Stimulated activated naive CD8-positive, alpha-beta T cell treated with anti-CD3 and anti-CD28 coated beads, Interleukin-15, Interleukin-2, amounts not matched to agents 100 ng/mL and 50 ng/mL, for 24 hours (primary cell): ENCODE measurements around the gene STK25.

Experiments used
- H3K27ac Mint-ChIP-seq: one replicate; pipeline ENCODE4 v1.8.0; 2021; ENCODE audit warnings: mild to moderate bottlenecking, mixed read lengths
- H3K27me3 Mint-ChIP-seq: one replicate; pipeline ENCODE4 v1.8.0; 2021; ENCODE audit warnings: mixed read lengths
- H3K36me3 Mint-ChIP-seq: one replicate; pipeline ENCODE4 v1.8.0; 2021; ENCODE audit warnings: low read depth, mixed read lengths
- H3K4me1 Mint-ChIP-seq: one replicate; pipeline ENCODE4 v1.8.0; 2021; ENCODE audit warnings: low read depth, mixed read lengths
- H3K4me3 Mint-ChIP-seq: one replicate; pipeline ENCODE4 v1.8.0; 2021; ENCODE audit warnings: mild to moderate bottlenecking, mixed read lengths
- H3K9me3 Mint-ChIP-seq: one replicate; pipeline ENCODE4 v1.8.0; 2021; ENCODE audit warnings: mixed read lengths

Gene STK25

GRCh38 chr2:241496003-241496707 is 12.2 kb downstream of the STK25 start:
- H3K36me3 Mint-ChIP-seq, result peaks cover 12% of the 10 kb centered on the region

GRCh38 chr2:241495172-241496002 is 13.0 kb downstream of the STK25 start:
- Mint-ChIP-seq H3K9me3 (no peaks in the 10 kb centered on the region), H3K4me3 (no peak overlapping the region), H3K4me1 (no peaks in the 10 kb centered on the region), H3K27me3 (no peaks in the 10 kb centered on the region), H3K36me3 (peaks cover 12% of the 10 kb centered on the region), H3K27ac (no peak overlapping the region)

More at GRCh38 chr2:241496003-241496707, 12.2 kb downstream of the STK25 start:
- no peaks in the 10 kb centered on the region for H3K4me1 Mint-ChIP-seq
- H3K27me3 Mint-ChIP-seq, result no peaks in the 10 kb centered on the region
- no peak overlapping the region for H3K4me3 Mint-ChIP-seq
- no peaks in the 10 kb centered on the region for H3K9me3 Mint-ChIP-seq
- H3K27ac Mint-ChIP-seq, result no peak overlapping the region

GRCh38 chr2:241494311-241494908 is 14.0 kb downstream of the STK25 start:
- Mint-ChIP-seq H3K27me3 (no peaks in the 10 kb centered on the region), H3K9me3 (no peaks in the 10 kb centered on the region), H3K36me3 (peaks cover 12% of the 10 kb centered on the region), H3K27ac (no peak overlapping the region), H3K4me3 (no peak overlapping the region), H3K4me1 (no peaks in the 10 kb centered on the region)

GRCh38 chr2:241493092-241493491 is 15.3 kb downstream of the STK25 start:
- Mint-ChIP-seq H3K4me3 (no peak overlapping the region), H3K4me1 (no peaks in the 10 kb centered on the region), H3K36me3 (peaks cover 12% of the 10 kb centered on the region), H3K27ac (no peak overlapping the region), H3K27me3 (no peaks in the 10 kb centered on the region), H3K9me3 (no peaks in the 10 kb centered on the region)

GRCh38 chr2:241492174-241492565 is 16.2 kb downstream of the STK25 start:
- no peaks in the 10 kb centered on the region for H3K4me1 Mint-ChIP-seq
- peaks cover 12% of the 10 kb centered on the region for H3K36me3 Mint-ChIP-seq
- no peak overlapping the region for H3K27ac Mint-ChIP-seq
- no peaks in the 10 kb centered on the region for H3K9me3 Mint-ChIP-seq
- H3K4me3 Mint-ChIP-seq, result no peak overlapping the region
- H3K27me3 Mint-ChIP-seq, result no peaks in the 10 kb centered on the region

GRCh38 chr2:241491549-241492173 is 16.7 kb downstream of the STK25 start:
- peaks cover 15% of the 10 kb centered on the region for H3K36me3 Mint-ChIP-seq
- no peaks in the 10 kb centered on the region for H3K4me1 Mint-ChIP-seq
- no peaks in the 10 kb centered on the region for H3K9me3 Mint-ChIP-seq
- no peak overlapping the region for H3K4me3 Mint-ChIP-seq
- no peak overlapping the region for H3K27ac Mint-ChIP-seq
- H3K27me3 Mint-ChIP-seq, result no peaks in the 10 kb centered on the region

- H3K9me3 Mint-ChIP-seq, result no peaks in the 10 kb centered on the region
- H3K27ac Mint-ChIP-seq, result no peak overlapping the region
- H3K36me3 Mint-ChIP-seq, result peaks cover 13% of the 10 kb centered on the region
- no peaks in the 10 kb centered on the region for H3K27me3 Mint-ChIP-seq
- no peaks in the 10 kb centered on the region for H3K4me1 Mint-ChIP-seq
- no peak overlapping the region for H3K4me3 Mint-ChIP-seq
Measured at GRCh38 chr2:241490825-241491506, 17.4 kb downstream of the STK25 start.

GRCh38 chr2:241489733-241490680 is 18.4 kb downstream of the STK25 start:
- no peaks in the 10 kb centered on the region for H3K27me3 Mint-ChIP-seq

GRCh38 chr2:241489088-241489487 is 19.3 kb downstream of the STK25 start:
- Mint-ChIP-seq H3K27ac (no peak overlapping the region), H3K4me1 (no peaks in the 10 kb centered on the region), H3K36me3 (peaks cover 6% of the 10 kb centered on the region), H3K27me3 (no peaks in the 10 kb centered on the region), H3K4me3 (no peak overlapping the region), H3K9me3 (no peaks in the 10 kb centered on the region)

More at GRCh38 chr2:241489733-241490680, 18.4 kb downstream of the STK25 start:
- H3K9me3 Mint-ChIP-seq, result no peaks in the 10 kb centered on the region
- peaks cover 9% of the 10 kb centered on the region for H3K36me3 Mint-ChIP-seq
- no peak overlapping the region for H3K4me3 Mint-ChIP-seq
- H3K4me1 Mint-ChIP-seq, result no peaks in the 10 kb centered on the region
- no peak overlapping the region for H3K27ac Mint-ChIP-seq

GRCh38 chr2:241485172-241485911 is 23.0 kb downstream of the STK25 start:
- Mint-ChIP-seq H3K9me3 (no peaks in the 10 kb centered on the region), H3K27me3 (no peaks in the 10 kb centered on the region), H3K27ac (no peak overlapping the region), H3K36me3 (peaks cover 6% of the 10 kb centered on the region), H3K4me1 (no peaks in the 10 kb centered on the region), H3K4me3 (no peak overlapping the region)

GRCh38 chr2:241483305-241483704 is 25.1 kb downstream of the STK25 start:
- Mint-ChIP-seq H3K27me3 (no peaks in the 10 kb centered on the region), H3K4me1 (no peaks in the 10 kb centered on the region), H3K27ac (no peak overlapping the region), H3K4me3 (no peak overlapping the region), H3K9me3 (no peaks in the 10 kb centered on the region), H3K36me3 (peaks cover 9% of the 10 kb centered on the region)

- Mint-ChIP-seq H3K9me3 (no peaks in the 10 kb centered on the region), H3K36me3 (peaks cover 12% of the 10 kb centered on the region), H3K4me1 (no peaks in the 10 kb centered on the region), H3K4me3 (no peak overlapping the region), H3K27ac (no peak overlapping the region), H3K27me3 (no peaks in the 10 kb centered on the region)
Measured at GRCh38 chr2:241482126-241482955, 26.0 kb downstream of the STK25 start.
